Kidney (tissue), 14 donors: Measurements from ENCODE around the gene GNB5. TPM values are rescaled to one million over a fixed set of nuclear protein-coding genes. Genes with fewer than 3 reads are reported as not detected.
"Not testable (repeated sequence)": the region's sequence is repeated elsewhere in the genome, so short reads cannot be mapped to it uniquely, and the experiment has no call there.

Experiments
- DNase-seq, 5 donors: peaks; one replicate each; pipeline ENCODE4 v3.0.0-alpha.2; 2013 to 2020
- FAIRE-seq: peaks from 2 replicates; lab custom pipeline; 2012; peaks lifted over from hg19 to GRCh38; lab: Jason Lieb, UNC
- H3K27ac ChIP-seq, 2 donors: one replicate each; pipeline ENCODE4 v1.7.0; 2013; ENCODE audit warnings: low read depth in 2 of 2, low read length in 2 of 2, inconsistent platforms in 1 of 2
- H3K27me3 ChIP-seq: one replicate; pipeline ENCODE4 v1.7.1; 2013; ENCODE audit warnings: low read length, inconsistent platforms; ENCODE audit not compliant: control insufficient read depth, insufficient read depth
- H3K36me3 ChIP-seq, 3 donors: one replicate each; pipeline versions ENCODE4 v1.7.0 to v1.7.1; 2013; ENCODE audit warnings: low read length in 3 of 3, control low read depth in 1 of 3, inconsistent platforms in 1 of 3; ENCODE audit not compliant: insufficient read depth in 3 of 3, control insufficient read depth in 2 of 3
- H3K4me1 ChIP-seq, 3 donors: one replicate each; pipeline versions ENCODE4 v1.7.0 to v1.7.1; 2013; ENCODE audit warnings: low read length in 3 of 3, inconsistent platforms in 1 of 3, low read depth in 1 of 3; ENCODE audit not compliant: control insufficient read depth in 2 of 3, insufficient read depth in 2 of 3
- H3K4me3 ChIP-seq, 3 donors: one replicate each; pipeline versions ENCODE4 v1.7.0 to v1.8.1; 2013; ENCODE audit warnings: low read length in 3 of 3, control low read depth in 1 of 3, inconsistent platforms in 1 of 3
- H3K9ac ChIP-seq, 3 donors: one replicate each; pipeline versions ENCODE4 v1.7.0 to v1.7.1; 2013; ENCODE audit warnings: low read length in 3 of 3, control low read depth in 1 of 3, inconsistent platforms in 1 of 3
- H3K9me3 ChIP-seq, 3 donors: one replicate each; pipeline versions ENCODE4 v1.7.0 to v1.7.1; 2013; ENCODE audit warnings: low read length in 3 of 3, control low read depth in 1 of 3, inconsistent platforms in 1 of 3; ENCODE audit not compliant: control insufficient read depth in 2 of 3, insufficient read depth in 1 of 3
- CTCF ChIP-seq: IDR thresholded peaks from 3 replicates; pipeline ENCODE4 v1.5.1; 2012; ENCODE audit warnings: mild to moderate bottlenecking, moderate library complexity, borderline replicate concordance; ENCODE audit not compliant: insufficient read depth; ENCODE audit errors: extremely low read depth
- intact Hi-C: fragments of 100-400 bp; cut with DNase I; formaldehyde crosslinking; loops from one replicate; pipeline ENCODE4 v1.11.1; 2022
- polyA plus RNA-seq: library from polyadenylated mRNA; stranded (reverse); fragments of 350-450 nt; fragmentation: Illumina TruSeq; extraction: RNeasy Lipid Tissue Mini Kit (QIAGEN cat#74804); gene quantifications from one replicate; pipeline ENCODE4 v1.2.3, GENCODE V29; 2014; ENCODE audit warnings: low read depth, low replicate concordance; ENCODE audit not compliant: insufficient read depth
- total RNA-seq: library from RNA; stranded (reverse); fragmentation: NEBNext Ultra II Directional; extraction: Animal tissue kit (Norgen Biotek cat#: 25700); gene quantifications from one replicate; pipeline ENCODE4 v1.2.1, GENCODE V29; 2021
- donor health status: control.
- donor health status: control.
- donor health status: control.
- donor health status: control.
- donor health status: control.
- donor health status: DM: yes; HTN: yes; CAD: no.
- donor health status: Normal renal cell carcinoma (clear cell type).

Gene GNB5
- total and polyA plus RNA-seq, 2 donors from 2014 or later: 28.3 to 43.6 TPM

GRCh38 chr15:52086011-52086786 is 105.0 kb downstream of the GNB5 start:
- FAIRE-seq (no peak), DNase-seq (no peak)
- Histone ChIP-seq H3K4me3 (no peak overlapping the region), H3K36me3 (no peaks in the 10 kb centered on the region), H3K9ac (no peak overlapping the region), H3K27me3 (no peaks in the 10 kb centered on the region), H3K4me1 (no peaks in the 10 kb centered on the region), H3K9me3 (peaks cover 0 to 3% (median 3%) of the 10 kb centered on the region in 3 donors), H3K27ac (no peak overlapping the region)
- TF ChIP-seq CTCF: no peak
- intact Hi-C loops: no loop called here

GRCh38 chr15:52085299-52085698 is 105.9 kb downstream of the GNB5 start:
- TF ChIP-seq CTCF: no peak
- no peak overlapping the region for H3K4me3 ChIP-seq
- DNase-seq (no peak), FAIRE-seq (no peak)
- intact Hi-C loops: no loop called here
- H3K9me3 ChIP-seq: peaks cover 0 to 3% (median 1%) of the 10 kb centered on the region in 3 donors
- H3K36me3 ChIP-seq: no peaks in the 10 kb centered on the region
- H3K27me3 ChIP-seq: no peaks in the 10 kb centered on the region
- no peak overlapping the region for H3K9ac ChIP-seq
- H3K27ac ChIP-seq: no peak overlapping the region
- H3K4me1 ChIP-seq: no peaks in the 10 kb centered on the region

GRCh38 chr15:52083603-52084002 is 107.6 kb downstream of the GNB5 start:
- no peak for DNase-seq
- H3K36me3 ChIP-seq: no peaks in the 10 kb centered on the region
- peaks cover 0 to 3% (median 0%) of the 10 kb centered on the region in 3 donors for H3K9me3 ChIP-seq
- H3K27ac ChIP-seq: no peak overlapping the region
- FAIRE-seq: no peak
- intact Hi-C loops: no loop called here
- TF ChIP-seq CTCF: no peak
- H3K9ac ChIP-seq: no peak overlapping the region
- H3K4me3 ChIP-seq: no peak overlapping the region
- H3K27me3 ChIP-seq: no peaks in the 10 kb centered on the region
- H3K4me1 ChIP-seq: no peaks in the 10 kb centered on the region

GRCh38 chr15:52083037-52083359 is 108.2 kb downstream of the GNB5 start:
- H3K9ac ChIP-seq, H3K36me3 ChIP-seq, H3K4me1 ChIP-seq, H3K27me3 ChIP-seq, H3K9me3 ChIP-seq, FAIRE-seq, H3K4me3 ChIP-seq, H3K27ac ChIP-seq, intact Hi-C loops, DNase-seq: not testable (repeated sequence)
